Measurements from ENCODE around the gene AP3B2.

- no peak for TF ChIP-seq CTCF (IDR thresholded peaks at IDR 0.05)
- TF ChIP-seq POLR2A (IDR thresholded peaks at IDR 0.05) = no peak
Measured at GRCh38 chr15:82710926-82711490, 1.3 kb upstream of the AP3B2 start.
